ENCODE results near the gene TRAK2. TPM values are rescaled to one million over a fixed set of nuclear protein-coding genes. Genes with fewer than 3 reads are reported as not detected.

The TRAK2 gene
- total and polyA plus RNA-seq, 2 experiments from 2014 or later = 6.7 to 17.0 TPM

- ATAC-seq (peak; percentile 44; the same call in 1 of the 3 replicates), DNase-seq (ENCODE audit: low spot score) (no peak)
- Mint-ChIP-seq H3K4me1 (no peaks in the 10 kb centered on the region), H3K27me3 (ENCODE audit: insufficient read depth, low read depth, poor library complexity) (no peaks in the 10 kb centered on the region), H3K36me3 (ENCODE audit: low read depth) (peaks cover 23% of the 10 kb centered on the region), H3K4me3 (no peak overlapping the region), H3K9me3 (peaks cover 31% of the 10 kb centered on the region), H3K27ac (no peak overlapping the region)
- H3F3A ChIP-seq (replicated peaks; ENCODE audit: low read depth) = no peaks in the 10 kb centered on the region
- H3K36me3 ChIP-seq (ENCODE audit: insufficient read depth) = 0 out of 2 replicates have a peak, but pooled peaks cover 6% of the 10 kb centered on the region
- H3K27ac ChIP-seq (ENCODE audit: low read depth) = no peak overlapping the region
- no peak overlapping the region for H3K4me3 ChIP-seq
- no peaks in the 10 kb centered on the region for H3K9me2 ChIP-seq (ENCODE audit: insufficient read depth)
- no peak for TF ChIP-seq REST (IDR thresholded peaks at IDR 0.05; ENCODE audit: unreplicated experiment)
- TF ChIP-seq ETS1 (IDR thresholded peaks at IDR 0.05) = no peak
- no peak for TF ChIP-seq POLR2AphosphoS5 (IDR thresholded peaks at IDR 0.05; ENCODE audit: low read depth)
- no peak overlapping the region for H3K4me2 ChIP-seq
- no peaks in the 10 kb centered on the region for H3K27me3 ChIP-seq (ENCODE audit: insufficient read depth)
- no peak overlapping the region for H2AFZ ChIP-seq
- no peaks in the 10 kb centered on the region for H3K4me1 ChIP-seq (ENCODE audit: insufficient read depth)
- H3K79me2 ChIP-seq (replicated peaks; ENCODE audit: insufficient read depth) = peaks cover 15% of the 10 kb centered on the region
- peaks cover 4% of the 10 kb centered on the region; the same call in 1 of the 2 replicates for H4K20me1 ChIP-seq (replicated peaks; ENCODE audit: insufficient read depth)
Measured at GRCh38 chr2:201425952-201426351, 25.3 kb downstream of the TRAK2 start.

GRCh38 chr2:201420442-201421113 is 30.7 kb downstream of the TRAK2 start:
- ATAC-seq = no peak
- Histone ChIP-seq H4K20me1 (replicated peaks; ENCODE audit: insufficient read depth) (peaks cover 4% of the 10 kb centered on the region; the same call in 1 of the 2 replicates), H3K79me2 (replicated peaks; ENCODE audit: insufficient read depth) (peaks cover 4% of the 10 kb centered on the region; the same call in 1 of the 2 replicates), H3K9me2 (ENCODE audit: insufficient read depth) (no peaks in the 10 kb centered on the region), H3K4me3 (no peak overlapping the region), H3K27me3 (ENCODE audit: insufficient read depth) (no peaks in the 10 kb centered on the region), H3K27ac (ENCODE audit: low read depth) (no peak overlapping the region), H3F3A (replicated peaks; ENCODE audit: low read depth) (no peaks in the 10 kb centered on the region), H3K4me2 (no peak overlapping the region), H2AFZ (no peak overlapping the region), H3K36me3 (ENCODE audit: insufficient read depth) (no peaks in the 10 kb centered on the region), H3K4me1 (ENCODE audit: insufficient read depth) (no peaks in the 10 kb centered on the region)
- Mint-ChIP-seq H3K4me3 (no peak overlapping the region), H3K36me3 (ENCODE audit: low read depth) (no peaks in the 10 kb centered on the region), H3K4me1 (peaks cover 3% of the 10 kb centered on the region; the same call in 2 of the 3 replicates), H3K27me3 (ENCODE audit: insufficient read depth, low read depth, poor library complexity) (no peaks in the 10 kb centered on the region), H3K27ac (no peak overlapping the region), H3K9me3 (no peaks in the 10 kb centered on the region)
- DNase-seq (ENCODE audit: low spot score) = no peak
- TF ChIP-seq ZNF331 (CRISPR knock-in tag; IDR thresholded peaks at IDR 0.05; ENCODE audit: low read depth) = no peak
- no peak for TF ChIP-seq CTCF (conservative IDR thresholded peaks at IDR 0.05; ENCODE audit: low read depth in 2 of 2)

All from GM23338 (cell line).